ENCODE data around the gene DNAAF8.
"Not testable (repeated sequence)": the region's sequence is repeated elsewhere in the genome, so short reads cannot be mapped to it uniquely, and the experiment has no call there.

DNAAF8 gene

GRCh38 chr16:4723071-4723767, 11.1 kb upstream of the DNAAF8 start:
- no peak for DNase-seq (ENCODE audit: low read depth in 2 of 2)

- no peak for DNase-seq (ENCODE audit: low read depth in 2 of 2)
Observed at GRCh38 chr16:4724661-4725270, 9.6 kb upstream of the DNAAF8 start.

GRCh38 chr16:4726616-4727015, 7.7 kb upstream of the DNAAF8 start:
- DNase-seq (ENCODE audit: low read depth in 2 of 2), result no peak

GRCh38 chr16:4728676-4729075, 5.7 kb upstream of the DNAAF8 start:
- no peak for DNase-seq (ENCODE audit: low read depth in 2 of 2)

GRCh38 chr16:4729876-4730275, 4.5 kb upstream of the DNAAF8 start:
- no peak for DNase-seq (ENCODE audit: low read depth in 2 of 2)

- no peak for DNase-seq (ENCODE audit: low read depth in 2 of 2)
Observed at GRCh38 chr16:4733211-4733742, 1.1 kb upstream of the DNAAF8 start.

GRCh38 chr16:4733747-4734062, 632 bp upstream of the DNAAF8 start:
- no peak for DNase-seq (ENCODE audit: low read depth in 2 of 2)

GRCh38 chr16:4734730-4735535, 596 bp downstream of the DNAAF8 start:
- DNase-seq (ENCODE audit: low read depth in 2 of 2), result peak; percentile 82 to 93

GRCh38 chr16:4736546-4736945, 2.2 kb downstream of the DNAAF8 start:
- DNase-seq (ENCODE audit: low read depth in 2 of 2), result no peak

- DNase-seq (ENCODE audit: low read depth in 2 of 2), result no peak
Observed at GRCh38 chr16:4737545-4737944, 3.2 kb downstream of the DNAAF8 start.

- DNase-seq (ENCODE audit: low read depth in 2 of 2), result not testable (repeated sequence)
Observed at GRCh38 chr16:4738370-4738769, 4.0 kb downstream of the DNAAF8 start.

- DNase-seq (ENCODE audit: low read depth in 2 of 2), result no peak
Observed at GRCh38 chr16:4743226-4743878, 9.0 kb downstream of the DNAAF8 start.

- no peak for DNase-seq (ENCODE audit: low read depth in 2 of 2)
Observed at GRCh38 chr16:4744555-4745273, 10.4 kb downstream of the DNAAF8 start.

GRCh38 chr16:4745274-4745569, 10.9 kb downstream of the DNAAF8 start:
- DNase-seq (ENCODE audit: low read depth in 2 of 2), result no peak

- no peak for DNase-seq (ENCODE audit: low read depth in 2 of 2)
Observed at GRCh38 chr16:4746215-4746614, 11.9 kb downstream of the DNAAF8 start.

GRCh38 chr16:4746991-4747574, 12.7 kb downstream of the DNAAF8 start:
- DNase-seq (ENCODE audit: low read depth in 2 of 2), result no peak

- DNase-seq (ENCODE audit: low read depth in 2 of 2), result no peak
Observed at GRCh38 chr16:4747906-4748681, 13.8 kb downstream of the DNAAF8 start.

- DNase-seq (ENCODE audit: low read depth in 2 of 2), result no peak
Observed at GRCh38 chr16:4748682-4749411, 14.5 kb downstream of the DNAAF8 start.

- DNase-seq (ENCODE audit: low read depth in 2 of 2), result no peak
Observed at GRCh38 chr16:4749700-4750257, 15.4 kb downstream of the DNAAF8 start.

GRCh38 chr16:4750896-4751295, 16.6 kb downstream of the DNAAF8 start:
- DNase-seq (ENCODE audit: low read depth in 2 of 2), result no peak

Measured in stimulated activated CD4-positive, alpha-beta T cell treated with anti-CD3 and anti-CD28 coated beads, Interleukin-15, amount 100 ng/mL, for 48 hours (primary cell).